Measurements from ENCODE around the gene SIL1.
"Not testable (repeated sequence)": the region's sequence is repeated elsewhere in the genome, so short reads cannot be mapped to it uniquely, and the experiment has no call there.

Gene SIL1

DNA sequence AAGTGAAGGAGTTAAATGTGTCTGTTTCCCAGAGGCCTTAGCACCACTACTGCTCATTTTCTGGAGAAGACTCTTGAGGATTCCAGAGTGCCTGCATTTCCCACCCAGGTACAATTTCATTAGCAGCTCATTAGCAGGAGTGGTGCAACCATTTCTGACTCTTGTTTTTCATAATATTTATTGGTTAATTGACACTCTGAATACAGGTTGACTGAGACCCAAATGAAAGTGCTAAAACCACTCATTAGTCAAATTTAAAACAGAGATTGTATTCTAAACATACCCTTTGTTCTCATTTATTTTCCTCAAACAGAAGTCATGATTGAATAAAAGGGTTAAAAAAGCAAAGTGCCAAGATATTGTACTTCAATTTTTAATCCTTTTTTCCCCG, 134.5 kb downstream of the SIL1 start:
- TF ChIP-seq ARNT (IDR thresholded peaks at IDR 0.05) (no peak), SP1 (IDR thresholded peaks at IDR 0.05) (no peak), L3MBTL2 (conservative IDR thresholded peaks at IDR 0.05) (no peak), ELF4 (IDR thresholded peaks at IDR 0.05) (no peak), CTBP1 (IDR thresholded peaks at IDR 0.05; ENCODE audit: borderline replicate concordance) (no peak), NFRKB (IDR thresholded peaks at IDR 0.05) (no peak), BHLHE40 (IDR thresholded peaks at IDR 0.05; ENCODE audit: borderline replicate concordance) (no peak), SUZ12 (IDR thresholded peaks at IDR 0.05) (no peak), FOXM1 (IDR thresholded peaks at IDR 0.05; ENCODE audit: borderline replicate concordance) (no peak), FOXK2 (IDR thresholded peaks at IDR 0.05) (no peak), ZNF384 (IDR thresholded peaks at IDR 0.05) (no peak), TARDBP (IDR thresholded peaks at IDR 0.05) (no peak), HDGF (IDR thresholded peaks at IDR 0.05; ENCODE audit: borderline replicate concordance) (no peak), LEF1 (IDR thresholded peaks at IDR 0.05; ENCODE audit: borderline replicate concordance) (no peak), FOXA1 (IDR thresholded peaks at IDR 0.05) (no peak)
- TF ChIP-seq, protein P1, sequence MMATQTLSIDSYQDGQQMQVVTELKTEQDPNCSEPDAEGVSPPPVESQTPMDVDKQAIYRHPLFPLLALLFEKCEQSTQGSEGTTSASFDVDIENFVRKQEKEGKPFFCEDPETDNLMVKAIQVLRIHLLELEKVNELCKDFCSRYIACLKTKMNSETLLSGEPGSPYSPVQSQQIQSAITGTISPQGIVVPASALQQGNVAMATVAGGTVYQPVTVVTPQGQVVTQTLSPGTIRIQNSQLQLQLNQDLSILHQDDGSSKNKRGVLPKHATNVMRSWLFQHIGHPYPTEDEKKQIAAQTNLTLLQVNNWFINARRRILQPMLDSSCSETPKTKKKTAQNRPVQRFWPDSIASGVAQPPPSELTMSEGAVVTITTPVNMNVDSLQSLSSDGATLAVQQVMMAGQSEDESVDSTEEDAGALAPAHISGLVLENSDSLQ (IDR thresholded peaks at IDR 0.05), result no peak
- ChIA-PET POLR2A (no interaction called here), CTCF (interaction anchor here (0.8 kb wide), 2 partner anchors 25 to 274 kb away, joined by 3 read pairs; no protein-coding TSS in a partner anchor)

GRCh38 chr5:139062910-139063663, 135.1 kb downstream of the SIL1 start:
- POLR2A ChIA-PET, result no interaction called here
- TF ChIP-seq SP1 (IDR thresholded peaks at IDR 0.05) (no peak), FOXM1 (IDR thresholded peaks at IDR 0.05; ENCODE audit: borderline replicate concordance) (no peak), FOXK2 (IDR thresholded peaks at IDR 0.05) (no peak), HDGF (IDR thresholded peaks at IDR 0.05; ENCODE audit: borderline replicate concordance) (no peak), NFRKB (IDR thresholded peaks at IDR 0.05) (no peak)
- DNase-seq (ENCODE audit: extremely low spot score), result no peak
- CTCF ChIA-PET, result interaction anchor here (0.8 kb wide), 2 partner anchors 26 to 273 kb away, joined by 3 read pairs; no protein-coding TSS in a partner anchor

More for the DNA sequence above, 134.5 kb downstream of the SIL1 start:
- no peak for DNase-seq (ENCODE audit: extremely low spot score)

GRCh38 chr5:139061856-139062255, 136.3 kb downstream of the SIL1 start:
- no peak for DNase-seq (ENCODE audit: extremely low spot score)
- no peak for TF ChIP-seq HDGF (IDR thresholded peaks at IDR 0.05; ENCODE audit: borderline replicate concordance)
- no peak for TF ChIP-seq CTBP1 (IDR thresholded peaks at IDR 0.05; ENCODE audit: borderline replicate concordance)
- no peak for TF ChIP-seq FOXM1 (IDR thresholded peaks at IDR 0.05; ENCODE audit: borderline replicate concordance)
- TF ChIP-seq FOXA1 (IDR thresholded peaks at IDR 0.05), result no peak
- CTCF ChIA-PET, result no interaction called here
- POLR2A ChIA-PET, result no interaction called here

DNA sequence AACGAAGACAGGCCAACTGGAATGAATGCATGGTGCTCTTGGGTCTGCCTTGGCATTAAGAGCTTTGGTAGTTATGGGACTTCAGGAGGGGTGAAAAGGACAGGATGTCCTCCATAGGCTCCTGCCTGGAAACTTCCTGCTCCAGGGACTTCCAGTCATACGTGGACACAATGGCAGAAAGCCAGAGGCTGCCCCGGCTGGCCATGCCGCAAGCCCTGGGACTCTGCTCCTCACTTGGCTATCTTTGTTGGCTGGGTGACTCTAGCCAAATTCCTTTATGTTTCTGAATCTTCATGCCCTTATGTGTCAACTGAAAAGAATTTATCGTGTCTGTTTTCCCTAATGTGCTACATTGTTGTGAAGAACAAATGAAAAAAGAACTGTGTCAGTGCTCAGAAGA, 136.9 kb downstream of the SIL1 start:
- CTCF ChIA-PET, result no interaction called here
- no peak for DNase-seq (ENCODE audit: extremely low spot score)
- POLR2A ChIA-PET, result no interaction called here
- TF ChIP-seq SUZ12 (IDR thresholded peaks at IDR 0.05) (no peak), HDGF (IDR thresholded peaks at IDR 0.05; ENCODE audit: borderline replicate concordance) (no peak), FOXK2 (IDR thresholded peaks at IDR 0.05) (no peak), FOXA1 (IDR thresholded peaks at IDR 0.05) (no peak), TARDBP (IDR thresholded peaks at IDR 0.05) (no peak), CTBP1 (IDR thresholded peaks at IDR 0.05; ENCODE audit: borderline replicate concordance) (no peak), ELF4 (IDR thresholded peaks at IDR 0.05) (no peak), BHLHE40 (IDR thresholded peaks at IDR 0.05; ENCODE audit: borderline replicate concordance) (no peak), NFRKB (IDR thresholded peaks at IDR 0.05) (no peak), SP1 (IDR thresholded peaks at IDR 0.05) (no peak), FOXM1 (IDR thresholded peaks at IDR 0.05; ENCODE audit: borderline replicate concordance) (no peak), ARNT (IDR thresholded peaks at IDR 0.05) (no peak)
- TF ChIP-seq, protein P1 (IDR thresholded peaks at IDR 0.05), result no peak

- CTCF ChIA-PET, result no interaction called here
- DNase-seq (ENCODE audit: extremely low spot score), result no peak
- no peak for TF ChIP-seq HDGF (IDR thresholded peaks at IDR 0.05; ENCODE audit: borderline replicate concordance)
- no peak for TF ChIP-seq ZNF384 (IDR thresholded peaks at IDR 0.05)
- no peak for TF ChIP-seq TARDBP (IDR thresholded peaks at IDR 0.05)
- TF ChIP-seq L3MBTL2 (conservative IDR thresholded peaks at IDR 0.05), result no peak
- TF ChIP-seq BHLHE40 (IDR thresholded peaks at IDR 0.05; ENCODE audit: borderline replicate concordance), result no peak
- no peak for TF ChIP-seq CTBP1 (IDR thresholded peaks at IDR 0.05; ENCODE audit: borderline replicate concordance)
- POLR2A ChIA-PET, result no interaction called here
These were observed 140.0 kb downstream of the SIL1 start for GRCh38 chr5:139058121-139058520.

DNA sequence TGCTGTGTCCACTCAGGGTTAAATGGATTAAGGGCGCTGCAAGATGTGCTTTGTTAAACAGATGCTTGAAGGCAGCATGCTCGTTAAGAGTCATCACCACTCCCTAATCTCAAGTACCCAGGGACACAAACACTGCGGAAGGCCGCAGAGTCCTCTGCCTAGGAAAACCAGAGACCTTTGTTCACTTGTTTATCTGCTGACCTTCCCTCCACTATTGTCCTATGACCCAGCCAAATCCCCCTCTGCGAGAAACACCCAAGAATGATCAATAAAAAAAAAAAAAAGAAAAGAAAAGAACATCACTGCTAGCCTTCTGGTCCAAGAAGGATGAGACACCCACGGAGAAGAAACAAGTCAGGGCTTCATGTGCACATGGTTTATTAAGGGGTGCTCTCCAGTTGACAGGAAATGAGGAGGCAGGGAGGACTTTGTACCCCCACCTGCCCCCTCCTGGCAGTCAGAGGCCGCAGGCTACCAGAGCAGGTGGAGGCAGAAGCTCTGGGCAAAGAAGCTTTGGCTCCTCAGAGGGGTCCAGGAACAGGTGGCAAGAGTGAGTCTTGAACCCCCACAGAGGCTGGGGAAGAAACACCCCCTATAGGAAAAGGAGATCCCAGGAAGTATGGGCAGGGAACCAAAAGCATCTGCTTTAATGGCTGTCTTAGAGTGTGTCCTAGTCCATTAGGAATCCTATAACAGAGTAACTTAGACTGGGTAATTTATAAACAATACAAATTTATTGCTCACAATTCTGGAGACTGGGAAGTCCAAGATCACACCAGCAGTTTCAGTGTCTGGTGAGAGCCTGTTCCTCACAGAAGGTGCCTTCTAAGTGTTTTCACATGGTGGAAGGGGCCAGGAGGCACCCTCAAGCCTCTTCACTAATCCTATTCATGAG, 140.9 kb downstream of the SIL1 start:
- POLR2A ChIA-PET; CTCF ChIA-PET; DNase-seq (ENCODE audit: extremely low spot score): not testable (repeated sequence)

GRCh38 chr5:139052975-139053374, 145.2 kb downstream of the SIL1 start:
- CTCF ChIA-PET, result no interaction called here
- TF ChIP-seq ARNT (IDR thresholded peaks at IDR 0.05) (no peak), FOXM1 (IDR thresholded peaks at IDR 0.05; ENCODE audit: borderline replicate concordance) (no peak), ZNF384 (IDR thresholded peaks at IDR 0.05) (no peak)
- TF ChIP-seq, protein P1 (IDR thresholded peaks at IDR 0.05), result no peak
- DNase-seq (ENCODE audit: extremely low spot score), result no peak
- POLR2A ChIA-PET, result no interaction called here

All from HEK293T (cell line).